Fibroblast of the aortic adventitia (primary cell): ENCODE measurements around the gene RALGAPB. TPM values are rescaled to one million over a fixed set of nuclear protein-coding genes. Genes with fewer than 3 reads are reported as not detected.

Experiments used
- DNase-seq: peaks from one replicate; pipeline ENCODE4 v3.0.0-alpha.2; 2010; ENCODE audit warnings: low read depth
- H3K4me3 ChIP-seq: 2 replicates; pipeline ENCODE4 v1.5.1; 2011; ENCODE audit warnings: low read depth, mild to moderate bottlenecking, control low read depth, low read length, moderate library complexity
- CTCF ChIP-seq: IDR thresholded peaks from 2 replicates; pipeline ENCODE4 v1.5.1; 2011; ENCODE audit warnings: mild to moderate bottlenecking, low read length, control low read depth, inconsistent platforms; ENCODE audit not compliant: insufficient read depth
- total RNA-seq: library from RNA; depleted of rRNA; stranded (reverse); fragments of >200 nt; gene quantifications from 2 replicates; pipeline ENCODE4 v1.2.3, GENCODE V29; 2012; ENCODE audit warnings: low replicate concordance

Gene RALGAPB
- total RNA-seq, 1 donor, result 49.0 TPM

GRCh38 chr20:38555395-38555794, 82.8 kb downstream of the RALGAPB start:
- H3K4me3 ChIP-seq, result no peak overlapping the region
- DNase-seq, result no peak
- no peak for TF ChIP-seq CTCF

GRCh38 chr20:38557174-38557573, 84.5 kb downstream of the RALGAPB start:
- no peak for DNase-seq
- H3K4me3 ChIP-seq, result no peak overlapping the region
- TF ChIP-seq CTCF, result no peak

- TF ChIP-seq CTCF, result no peak
- no peak overlapping the region for H3K4me3 ChIP-seq
- no peak for DNase-seq
These were observed 86.1 kb downstream of the RALGAPB start for GRCh38 chr20:38558596-38559360.

GRCh38 chr20:38559764-38560163, 87.1 kb downstream of the RALGAPB start:
- DNase-seq, result no peak
- no peak for TF ChIP-seq CTCF

GRCh38 chr20:38563802-38564431, 91.3 kb downstream of the RALGAPB start:
- TF ChIP-seq CTCF, result no peak
- DNase-seq, result no peak
- H3K4me3 ChIP-seq, result no peak overlapping the region

More at GRCh38 chr20:38559764-38560163, 87.1 kb downstream of the RALGAPB start:
- no peak overlapping the region for H3K4me3 ChIP-seq

- no peak for TF ChIP-seq CTCF
- no peak overlapping the region for H3K4me3 ChIP-seq
- no peak for DNase-seq
These were observed 92.0 kb downstream of the RALGAPB start for GRCh38 chr20:38564680-38565079.
